ENCODE measurements around the gene IRF2BP2. TPM values are rescaled to one million over a fixed set of nuclear protein-coding genes. Genes with fewer than 3 reads are reported as not detected.
"Not testable (repeated sequence)": the region's sequence is repeated elsewhere in the genome, so short reads cannot be mapped to it uniquely, and the experiment has no call there.

Gene IRF2BP2
- total RNA-seq, 1 donor from 2014 or later: 126 TPM

DNA sequence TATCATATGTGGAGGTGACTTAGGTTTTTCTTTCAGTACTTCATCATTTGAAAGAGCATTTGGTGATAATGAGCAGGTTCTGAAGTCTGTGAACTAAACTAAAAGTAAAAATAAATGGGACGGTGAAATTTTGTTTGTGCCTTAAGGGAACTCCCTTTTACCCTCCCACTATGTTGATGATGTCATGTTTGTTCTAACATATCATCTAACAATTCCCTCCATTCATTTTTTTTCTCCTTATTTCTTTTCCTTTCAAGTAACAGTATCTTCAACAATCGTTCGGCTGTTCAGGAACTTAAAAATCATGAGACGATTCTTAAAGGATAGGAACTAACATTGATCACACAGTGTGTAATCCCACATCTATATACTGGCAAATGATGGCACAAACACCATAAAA lies 30.0 kb upstream of the IRF2BP2 start:
- Histone ChIP-seq H3K9ac (ENCODE audit: low read length) (no peak overlapping the region), H2AFZ (ENCODE audit: low read depth, low read length) (no peak overlapping the region), H3K36me3 (ENCODE audit: insufficient read depth, low read length) (no peaks in the 10 kb centered on the region), H3K27ac (ENCODE audit: low read depth, low read length) (no peak overlapping the region), H3K27me3 (ENCODE audit: insufficient read depth, low read length) (no peaks in the 10 kb centered on the region), H3K4me1 (ENCODE audit: insufficient read depth, low read length) (no peaks in the 10 kb centered on the region), H4K20me1 (ENCODE audit: insufficient read depth, low read length) (no peaks in the 10 kb centered on the region), H3K4me3 (ENCODE audit: insufficient read depth, low read depth, low read length) (no peak overlapping the region), H3K9me3 (ENCODE audit: insufficient read depth, low read depth, low read length) (no peaks in the 10 kb centered on the region), H3K4me2 (ENCODE audit: low read length) (no peak overlapping the region), H3K79me2 (ENCODE audit: insufficient read depth, low read length) (no peaks in the 10 kb centered on the region)
- DNase-seq (ENCODE audit: low read depth) (no peak), FAIRE-seq (no peak)
- H3K9me3 Mint-ChIP-seq (ENCODE audit: unreplicated experiment): peaks cover 2% of the 10 kb centered on the region
- H3K27ac Mint-ChIP-seq (ENCODE audit: unreplicated experiment): no peak overlapping the region
- H3K4me3 Mint-ChIP-seq (ENCODE audit: unreplicated experiment): no peak overlapping the region
- TF ChIP-seq EZH2 (IDR thresholded peaks at IDR 0.05; ENCODE audit: insufficient read depth, low read length): no peak
- TF ChIP-seq, protein P1, sequence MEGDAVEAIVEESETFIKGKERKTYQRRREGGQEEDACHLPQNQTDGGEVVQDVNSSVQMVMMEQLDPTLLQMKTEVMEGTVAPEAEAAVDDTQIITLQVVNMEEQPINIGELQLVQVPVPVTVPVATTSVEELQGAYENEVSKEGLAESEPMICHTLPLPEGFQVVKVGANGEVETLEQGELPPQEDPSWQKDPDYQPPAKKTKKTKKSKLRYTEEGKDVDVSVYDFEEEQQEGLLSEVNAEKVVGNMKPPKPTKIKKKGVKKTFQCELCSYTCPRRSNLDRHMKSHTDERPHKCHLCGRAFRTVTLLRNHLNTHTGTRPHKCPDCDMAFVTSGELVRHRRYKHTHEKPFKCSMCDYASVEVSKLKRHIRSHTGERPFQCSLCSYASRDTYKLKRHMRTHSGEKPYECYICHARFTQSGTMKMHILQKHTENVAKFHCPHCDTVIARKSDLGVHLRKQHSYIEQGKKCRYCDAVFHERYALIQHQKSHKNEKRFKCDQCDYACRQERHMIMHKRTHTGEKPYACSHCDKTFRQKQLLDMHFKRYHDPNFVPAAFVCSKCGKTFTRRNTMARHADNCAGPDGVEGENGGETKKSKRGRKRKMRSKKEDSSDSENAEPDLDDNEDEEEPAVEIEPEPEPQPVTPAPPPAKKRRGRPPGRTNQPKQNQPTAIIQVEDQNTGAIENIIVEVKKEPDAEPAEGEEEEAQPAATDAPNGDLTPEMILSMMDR (IDR thresholded peaks at IDR 0.05; ENCODE audit: insufficient read depth, low read depth, low read length): no peak
- H3K4me1 Mint-ChIP-seq (ENCODE audit: low read depth, unreplicated experiment): peaks cover 8% of the 10 kb centered on the region
- no peaks in the 10 kb centered on the region for H3K27me3 Mint-ChIP-seq (ENCODE audit: low read depth, unreplicated experiment)
- no peaks in the 10 kb centered on the region for H3K36me3 Mint-ChIP-seq (ENCODE audit: low read depth, unreplicated experiment)

DNA sequence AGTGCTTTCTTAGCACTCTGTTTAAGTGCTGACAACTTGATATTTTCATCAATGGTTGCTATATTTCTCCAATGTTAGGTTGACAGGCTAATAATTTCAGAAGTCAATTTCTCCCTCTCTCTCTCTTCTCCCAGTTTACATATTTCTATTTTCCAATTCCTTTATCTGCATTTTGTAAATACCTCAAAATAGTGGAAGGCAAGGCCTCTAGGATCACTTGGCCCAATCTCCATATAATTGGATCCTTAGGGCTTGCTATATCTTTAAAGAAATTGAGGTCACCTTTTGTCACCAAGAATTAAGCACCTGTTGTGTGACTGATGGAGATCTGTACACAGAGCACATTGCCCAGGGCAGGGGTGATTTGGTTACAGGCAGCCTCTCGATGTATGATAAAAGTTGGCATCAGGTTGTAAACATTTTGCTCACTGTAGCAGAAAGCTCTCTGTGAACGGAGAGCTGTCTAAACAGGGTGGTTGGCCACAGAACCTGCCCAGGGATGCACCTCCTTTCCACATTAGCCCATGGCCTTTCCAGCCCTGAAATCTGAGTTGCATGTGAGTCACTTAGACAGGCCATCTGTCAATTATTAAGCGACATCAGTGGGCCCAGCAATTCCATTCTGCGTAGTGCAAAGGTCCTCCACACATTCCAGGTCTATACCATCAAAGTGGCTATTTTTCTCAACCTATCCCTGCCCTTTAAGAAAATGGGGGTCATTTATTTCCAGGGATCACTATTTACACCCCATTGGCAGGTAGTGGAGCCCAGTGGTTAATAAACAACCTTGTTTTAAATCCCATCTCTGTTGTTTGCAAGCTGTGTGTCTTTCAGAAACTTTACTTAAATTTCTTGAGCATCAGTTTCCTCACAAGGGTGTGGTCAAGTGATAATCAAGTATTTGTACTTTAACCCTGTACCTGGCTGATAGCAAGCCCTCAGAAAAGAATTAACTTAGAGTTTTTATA lies 29.1 kb upstream of the IRF2BP2 start:
- H4K20me1 ChIP-seq (ENCODE audit: insufficient read depth, low read length): no peaks in the 10 kb centered on the region
- TF ChIP-seq, protein P1 (IDR thresholded peaks at IDR 0.05; ENCODE audit: insufficient read depth, low read depth, low read length): no peak
- TF ChIP-seq EZH2 (IDR thresholded peaks at IDR 0.05; ENCODE audit: insufficient read depth, low read length): no peak
- no peak overlapping the region for H3K27ac ChIP-seq (ENCODE audit: low read depth, low read length)
- H3K9ac ChIP-seq (ENCODE audit: low read length): no peak overlapping the region
- Mint-ChIP-seq H3K36me3 (ENCODE audit: low read depth, unreplicated experiment) (no peaks in the 10 kb centered on the region), H3K9me3 (ENCODE audit: unreplicated experiment) (peaks cover 2% of the 10 kb centered on the region), H3K4me3 (ENCODE audit: unreplicated experiment) (no peak overlapping the region), H3K27ac (ENCODE audit: unreplicated experiment) (no peak overlapping the region), H3K27me3 (ENCODE audit: low read depth, unreplicated experiment) (no peaks in the 10 kb centered on the region), H3K4me1 (ENCODE audit: low read depth, unreplicated experiment) (peaks cover 8% of the 10 kb centered on the region)
- no peaks in the 10 kb centered on the region for H3K9me3 ChIP-seq (ENCODE audit: insufficient read depth, low read depth, low read length)
- H3K79me2 ChIP-seq (ENCODE audit: insufficient read depth, low read length): no peaks in the 10 kb centered on the region
- FAIRE-seq (no peak), DNase-seq (ENCODE audit: low read depth) (no peak)
- H3K4me1 ChIP-seq (ENCODE audit: insufficient read depth, low read length): no peaks in the 10 kb centered on the region
- no peak overlapping the region for H2AFZ ChIP-seq (ENCODE audit: low read depth, low read length)
- no peak overlapping the region for H3K4me2 ChIP-seq (ENCODE audit: low read length)
- H3K36me3 ChIP-seq (ENCODE audit: insufficient read depth, low read length): no peaks in the 10 kb centered on the region
- no peaks in the 10 kb centered on the region for H3K27me3 ChIP-seq (ENCODE audit: insufficient read depth, low read length)
- no peak overlapping the region for H3K4me3 ChIP-seq (ENCODE audit: insufficient read depth, low read depth, low read length)

DNA sequence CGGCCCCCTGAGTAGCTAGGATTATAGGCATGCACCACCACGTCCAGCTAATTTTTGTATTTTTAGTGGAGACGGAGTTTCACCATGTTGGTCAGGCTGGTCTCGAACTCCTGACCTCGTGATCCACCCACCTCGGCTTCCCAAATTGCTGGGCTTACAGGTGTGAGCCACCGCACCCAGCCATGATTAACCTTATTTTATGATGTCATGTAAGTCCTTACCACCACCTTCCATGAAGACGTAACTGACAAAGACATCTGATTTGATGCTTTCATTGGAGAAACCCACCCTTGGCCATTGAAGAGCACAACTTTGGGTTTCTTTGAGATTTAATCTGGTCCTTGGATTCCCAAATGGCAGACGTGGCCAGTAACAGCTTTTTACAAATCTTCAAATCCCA lies 24.9 kb upstream of the IRF2BP2 start:
- not testable (repeated sequence) for H2AFZ ChIP-seq (ENCODE audit: low read depth, low read length); H3K4me1 ChIP-seq (ENCODE audit: insufficient read depth, low read length); H3K36me3 ChIP-seq (ENCODE audit: insufficient read depth, low read length); H3K9ac ChIP-seq (ENCODE audit: low read length); FAIRE-seq; H3K79me2 ChIP-seq (ENCODE audit: insufficient read depth, low read length); H3K36me3 Mint-ChIP-seq (ENCODE audit: low read depth, unreplicated experiment); DNase-seq (ENCODE audit: low read depth); H3K4me3 Mint-ChIP-seq (ENCODE audit: unreplicated experiment); H3K9me3 Mint-ChIP-seq (ENCODE audit: unreplicated experiment); H3K27ac Mint-ChIP-seq (ENCODE audit: unreplicated experiment); H3K27ac ChIP-seq (ENCODE audit: low read depth, low read length); H3K27me3 ChIP-seq (ENCODE audit: insufficient read depth, low read length); H3K4me3 ChIP-seq (ENCODE audit: insufficient read depth, low read depth, low read length); H3K27me3 Mint-ChIP-seq (ENCODE audit: low read depth, unreplicated experiment); H4K20me1 ChIP-seq (ENCODE audit: insufficient read depth, low read length); H3K4me2 ChIP-seq (ENCODE audit: low read length); H3K9me3 ChIP-seq (ENCODE audit: insufficient read depth, low read depth, low read length)
- H3K4me1 Mint-ChIP-seq (ENCODE audit: low read depth, unreplicated experiment): peaks cover 13% of the 10 kb centered on the region
